Measurements from ENCODE around the gene GTF2F1.
"Not testable (repeated sequence)": the region's sequence is repeated elsewhere in the genome, so short reads cannot be mapped to it uniquely, and the experiment has no call there.

GTF2F1 gene

DNA sequence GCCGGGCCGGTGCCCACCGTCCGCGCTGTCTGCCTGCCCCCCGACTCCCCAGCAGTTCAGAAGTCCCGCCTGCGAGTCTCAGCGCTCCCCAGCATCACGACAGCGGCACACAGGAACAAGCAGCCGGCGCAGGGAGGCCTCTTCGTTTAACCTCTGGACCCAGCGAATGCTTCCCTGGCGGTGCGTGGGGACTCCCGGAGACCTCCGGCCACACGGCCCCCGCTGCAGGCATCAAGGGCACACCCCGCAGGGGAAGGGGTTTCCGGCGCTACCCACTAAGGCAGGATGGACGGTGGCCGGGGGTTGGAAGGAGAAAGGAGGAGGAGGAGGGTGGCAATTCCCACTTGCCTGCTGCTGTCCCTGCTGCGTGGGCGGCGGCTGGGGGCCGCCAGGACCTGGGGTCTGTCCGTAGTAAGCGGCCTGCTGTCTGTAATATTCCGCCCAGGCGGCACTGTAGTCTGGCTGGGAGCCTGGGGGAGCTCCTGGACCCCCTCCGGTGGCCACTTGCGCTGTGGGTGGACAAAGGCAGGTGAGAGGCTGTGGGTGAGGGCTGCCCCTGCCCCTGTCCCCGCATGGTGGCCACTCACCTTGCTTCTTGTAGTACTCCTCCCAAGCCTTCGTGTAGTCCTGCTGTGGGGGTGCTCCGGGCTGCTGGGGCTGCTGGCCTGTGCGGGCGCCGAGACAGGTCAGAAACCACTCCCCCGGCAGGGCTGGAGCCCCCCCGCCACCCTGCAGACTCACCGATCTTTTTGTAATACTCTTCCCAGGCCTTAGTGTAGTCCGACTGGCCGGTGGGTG is 22.0 kb upstream of the GTF2F1 start:
- Histone ChIP-seq H3K4me3 (ENCODE audit: low read length) (no peak overlapping the region), H3K4me1 (ENCODE audit: control insufficient read depth, insufficient read depth, low read length) (no peaks in the 10 kb centered on the region), H3K9me3 (replicated peaks; ENCODE audit: low read length) (no peaks in the 10 kb centered on the region), H3K36me3 (ENCODE audit: insufficient read depth, low read length) (peaks cover 60% of the 10 kb centered on the region), H3K9ac (ENCODE audit: low read depth, low read length) (no peak overlapping the region), H3K27me3 (ENCODE audit: control insufficient read depth, insufficient read depth, low read length) (no peaks in the 10 kb centered on the region), H3K4me2 (ENCODE audit: low read length) (no peak overlapping the region)

DNA sequence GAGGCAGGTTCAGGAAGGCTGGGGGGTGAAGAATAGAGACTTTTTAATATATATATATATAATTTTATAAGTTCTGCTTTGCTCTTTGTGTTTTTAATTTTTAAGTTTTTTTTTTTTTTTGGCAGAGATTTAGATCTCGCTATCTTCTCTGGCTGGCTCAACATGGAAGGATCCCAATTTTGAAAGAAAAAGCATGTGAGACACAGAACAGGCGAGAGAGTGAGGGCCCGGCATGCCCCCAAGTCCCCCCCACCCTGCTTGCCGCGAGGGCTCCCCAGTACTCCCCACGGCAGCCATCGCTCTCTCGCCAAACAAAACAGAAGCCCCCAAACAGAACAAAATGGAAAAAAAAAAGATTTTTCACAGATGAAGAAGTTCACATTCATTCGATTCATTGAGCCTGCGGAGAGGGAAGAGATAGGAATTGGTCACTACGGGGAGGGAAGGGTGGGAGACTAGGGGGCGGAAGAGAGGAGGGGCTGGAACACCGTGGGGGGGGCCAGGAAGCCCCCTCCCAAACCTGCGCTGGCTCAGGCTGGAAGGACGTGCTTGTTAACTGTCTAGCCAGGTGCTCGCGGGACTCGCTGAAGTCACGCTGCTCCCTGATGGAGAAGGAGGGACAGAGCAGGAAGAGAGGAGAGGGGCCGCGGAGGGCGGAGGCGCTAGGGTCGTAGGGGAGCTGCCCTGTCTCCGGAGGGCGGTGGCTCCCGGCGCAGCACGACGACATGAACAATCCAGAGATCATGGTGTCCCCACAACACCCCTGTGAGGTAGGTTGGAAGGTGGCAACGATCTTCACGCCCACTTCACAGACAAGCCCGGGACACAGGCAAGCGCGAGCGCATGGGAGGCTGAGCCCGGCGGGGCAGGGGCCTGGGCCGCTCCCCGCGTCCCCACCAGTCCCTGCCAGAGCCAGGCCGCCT is 21.0 kb upstream of the GTF2F1 start:
- no peak overlapping the region for H3K4me2 ChIP-seq (ENCODE audit: low read length)
- no peak overlapping the region for H3K9ac ChIP-seq (ENCODE audit: low read depth, low read length)
- H3K27me3 ChIP-seq (ENCODE audit: control insufficient read depth, insufficient read depth, low read length), result no peaks in the 10 kb centered on the region
- H3K9me3 ChIP-seq (replicated peaks; ENCODE audit: low read length), result no peaks in the 10 kb centered on the region
- no peak overlapping the region for H3K4me3 ChIP-seq (ENCODE audit: low read length)
- peaks cover 51% of the 10 kb centered on the region for H3K36me3 ChIP-seq (ENCODE audit: insufficient read depth, low read length)
- no peaks in the 10 kb centered on the region for H3K4me1 ChIP-seq (ENCODE audit: control insufficient read depth, insufficient read depth, low read length)

DNA sequence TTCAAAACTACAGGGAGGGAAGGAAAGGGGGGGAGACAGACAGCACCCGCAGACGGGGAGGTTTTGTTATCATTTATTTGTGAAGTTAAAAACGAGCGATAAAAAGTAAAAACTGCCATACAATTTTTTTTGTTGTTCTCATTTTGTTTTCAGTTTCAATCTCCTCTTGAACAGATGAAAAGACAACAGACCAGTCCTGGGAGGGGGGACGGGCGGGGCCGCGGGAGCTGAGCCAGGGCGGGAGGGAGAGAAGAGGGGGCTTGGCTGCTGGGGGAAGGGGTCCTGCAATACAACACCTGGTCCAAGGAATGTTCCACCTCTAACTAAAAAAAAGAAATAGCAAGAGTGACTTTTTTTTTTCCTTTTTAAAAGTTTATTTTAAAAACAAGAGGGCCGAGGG is 20.3 kb upstream of the GTF2F1 start:
- H3K27me3 ChIP-seq (ENCODE audit: control insufficient read depth, insufficient read depth, low read length), result no peaks in the 10 kb centered on the region
- H3K9ac ChIP-seq (ENCODE audit: low read depth, low read length), result no peak overlapping the region
- no peaks in the 10 kb centered on the region for H3K4me1 ChIP-seq (ENCODE audit: control insufficient read depth, insufficient read depth, low read length)
- H3K36me3 ChIP-seq (ENCODE audit: insufficient read depth, low read length), result peaks cover 44% of the 10 kb centered on the region
- no peak overlapping the region for H3K4me3 ChIP-seq (ENCODE audit: low read length)
- H3K4me2 ChIP-seq (ENCODE audit: low read length), result no peak overlapping the region
- no peaks in the 10 kb centered on the region for H3K9me3 ChIP-seq (replicated peaks; ENCODE audit: low read length)

DNA sequence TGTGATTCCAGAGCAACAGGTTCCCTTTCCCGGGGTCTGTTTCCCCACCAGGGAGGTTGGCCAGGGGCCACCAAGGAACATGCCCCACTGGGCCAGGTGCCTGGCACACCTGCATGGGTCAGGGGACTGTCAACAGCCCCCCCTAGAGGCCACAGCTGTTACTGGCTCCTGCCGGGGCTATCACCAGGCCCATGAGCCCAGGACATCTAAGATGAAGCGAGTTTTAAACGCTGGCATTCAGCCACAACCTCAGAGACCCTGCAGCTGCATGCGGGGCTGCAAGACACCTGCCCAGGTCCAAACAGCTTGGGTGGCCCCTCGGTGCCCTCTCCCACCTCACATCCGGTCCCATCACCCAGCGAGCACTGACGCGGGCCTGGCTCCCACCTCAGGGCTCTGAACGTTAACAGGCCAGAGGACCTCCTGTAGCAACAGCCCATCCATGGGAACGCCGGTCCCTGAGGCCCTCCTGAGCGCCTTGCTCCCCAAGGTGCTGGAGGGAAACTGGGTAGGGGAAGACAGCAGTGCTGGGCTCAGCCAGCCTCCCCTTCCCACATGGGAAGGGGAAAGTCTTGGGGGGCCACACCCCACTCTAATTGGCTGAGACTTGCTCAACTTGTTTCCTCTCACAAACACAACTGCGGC is 19.6 kb upstream of the GTF2F1 start:
- no peaks in the 10 kb centered on the region for H3K9me3 ChIP-seq (replicated peaks; ENCODE audit: low read length)
- no peak overlapping the region for H3K4me3 ChIP-seq (ENCODE audit: low read length)
- H3K4me1 ChIP-seq (ENCODE audit: control insufficient read depth, insufficient read depth, low read length), result no peaks in the 10 kb centered on the region
- H3K4me2 ChIP-seq (ENCODE audit: low read length), result no peak overlapping the region
- H3K36me3 ChIP-seq (ENCODE audit: insufficient read depth, low read length), result peaks cover 38% of the 10 kb centered on the region
- no peak overlapping the region for H3K9ac ChIP-seq (ENCODE audit: low read depth, low read length)
- H3K27me3 ChIP-seq (ENCODE audit: control insufficient read depth, insufficient read depth, low read length), result no peaks in the 10 kb centered on the region

DNA sequence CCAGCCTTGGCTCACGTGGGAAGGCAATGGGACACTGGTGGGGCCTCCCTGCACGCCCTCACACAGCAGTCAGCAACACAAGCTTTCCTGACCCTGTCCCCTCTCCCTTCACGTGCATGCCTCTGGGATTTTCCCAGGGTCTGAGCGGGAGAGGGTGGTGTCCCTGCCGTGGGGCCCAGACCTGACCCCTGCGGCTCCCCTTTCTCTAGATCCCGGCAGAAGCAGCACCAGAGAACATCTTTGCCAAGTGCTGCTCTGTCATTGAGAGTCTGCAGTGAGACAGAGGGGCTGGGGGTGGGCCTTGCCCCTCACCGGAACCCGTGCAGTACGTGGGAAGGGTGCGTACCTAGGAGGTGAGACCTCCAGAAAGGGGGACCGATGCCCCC is 19.1 kb upstream of the GTF2F1 start:
- no peak overlapping the region for H3K4me3 ChIP-seq (ENCODE audit: low read length)
- H3K27me3 ChIP-seq (ENCODE audit: control insufficient read depth, insufficient read depth, low read length), result no peaks in the 10 kb centered on the region
- H3K4me2 ChIP-seq (ENCODE audit: low read length), result no peak overlapping the region

DNA sequence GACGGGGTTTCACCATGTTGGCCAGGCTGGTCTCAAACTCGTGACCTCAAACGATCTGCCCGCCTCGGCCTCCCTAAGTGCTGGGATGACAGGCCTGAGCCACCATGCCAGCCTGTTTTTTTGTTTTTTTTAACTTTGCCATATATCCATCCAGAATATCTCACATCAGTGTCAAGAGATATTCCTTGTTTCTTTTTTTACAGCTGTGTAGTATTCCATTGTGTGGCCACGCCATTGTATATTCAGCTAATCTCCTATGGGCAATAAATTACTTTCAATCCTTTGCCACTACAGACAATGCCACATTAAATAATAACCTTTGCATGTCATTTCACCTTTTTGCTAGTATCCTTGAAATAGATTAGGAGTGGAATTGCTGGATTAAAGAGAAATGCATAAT is 16.4 kb upstream of the GTF2F1 start:
- no peaks in the 10 kb centered on the region for H3K9me3 ChIP-seq (replicated peaks; ENCODE audit: low read length)
- H3K4me3 ChIP-seq (ENCODE audit: low read length), result no peak overlapping the region
- no peak overlapping the region for H3K9ac ChIP-seq (ENCODE audit: low read depth, low read length)

More for the DNA sequence above, 19.1 kb upstream of the GTF2F1 start:
- Histone ChIP-seq H3K36me3 (ENCODE audit: insufficient read depth, low read length) (peaks cover 33% of the 10 kb centered on the region), H3K9me3 (replicated peaks; ENCODE audit: low read length) (no peaks in the 10 kb centered on the region), H3K9ac (ENCODE audit: low read depth, low read length) (no peak overlapping the region), H3K4me1 (ENCODE audit: control insufficient read depth, insufficient read depth, low read length) (no peaks in the 10 kb centered on the region)

DNA sequence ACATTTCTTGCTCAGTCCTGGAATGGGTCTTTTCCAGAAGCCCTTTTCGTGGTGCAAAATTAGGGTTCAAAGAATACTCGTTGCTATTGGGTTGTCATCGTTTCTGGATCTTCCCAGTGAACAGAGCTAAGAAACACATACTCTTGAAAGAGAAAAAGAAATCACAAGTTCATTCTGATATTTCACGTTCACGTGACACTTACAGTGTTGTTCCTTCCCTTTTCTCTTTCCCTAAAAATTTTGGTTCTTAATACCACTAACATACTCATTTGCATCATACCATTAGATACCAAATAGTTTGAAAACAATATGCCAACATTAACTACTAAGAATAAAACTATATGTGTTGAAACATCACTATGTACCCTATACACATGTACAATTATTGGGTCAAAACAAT is 13.4 kb upstream of the GTF2F1 start:
- Histone ChIP-seq H3K27me3 (ENCODE audit: control insufficient read depth, insufficient read depth, low read length) (no peaks in the 10 kb centered on the region), H3K4me1 (ENCODE audit: control insufficient read depth, insufficient read depth, low read length) (no peaks in the 10 kb centered on the region), H3K4me2 (ENCODE audit: low read length) (no peak overlapping the region), H3K4me3 (ENCODE audit: low read length) (no peak overlapping the region), H3K36me3 (ENCODE audit: insufficient read depth, low read length) (no peaks in the 10 kb centered on the region), H3K9ac (ENCODE audit: low read depth, low read length) (no peak overlapping the region), H3K9me3 (replicated peaks; ENCODE audit: low read length) (no peaks in the 10 kb centered on the region)

More for the DNA sequence above, 16.4 kb upstream of the GTF2F1 start:
- Histone ChIP-seq H3K4me2 (ENCODE audit: low read length) (no peak overlapping the region), H3K4me1 (ENCODE audit: control insufficient read depth, insufficient read depth, low read length) (no peaks in the 10 kb centered on the region), H3K36me3 (ENCODE audit: insufficient read depth, low read length) (peaks cover 9% of the 10 kb centered on the region), H3K27me3 (ENCODE audit: control insufficient read depth, insufficient read depth, low read length) (no peaks in the 10 kb centered on the region)

DNA sequence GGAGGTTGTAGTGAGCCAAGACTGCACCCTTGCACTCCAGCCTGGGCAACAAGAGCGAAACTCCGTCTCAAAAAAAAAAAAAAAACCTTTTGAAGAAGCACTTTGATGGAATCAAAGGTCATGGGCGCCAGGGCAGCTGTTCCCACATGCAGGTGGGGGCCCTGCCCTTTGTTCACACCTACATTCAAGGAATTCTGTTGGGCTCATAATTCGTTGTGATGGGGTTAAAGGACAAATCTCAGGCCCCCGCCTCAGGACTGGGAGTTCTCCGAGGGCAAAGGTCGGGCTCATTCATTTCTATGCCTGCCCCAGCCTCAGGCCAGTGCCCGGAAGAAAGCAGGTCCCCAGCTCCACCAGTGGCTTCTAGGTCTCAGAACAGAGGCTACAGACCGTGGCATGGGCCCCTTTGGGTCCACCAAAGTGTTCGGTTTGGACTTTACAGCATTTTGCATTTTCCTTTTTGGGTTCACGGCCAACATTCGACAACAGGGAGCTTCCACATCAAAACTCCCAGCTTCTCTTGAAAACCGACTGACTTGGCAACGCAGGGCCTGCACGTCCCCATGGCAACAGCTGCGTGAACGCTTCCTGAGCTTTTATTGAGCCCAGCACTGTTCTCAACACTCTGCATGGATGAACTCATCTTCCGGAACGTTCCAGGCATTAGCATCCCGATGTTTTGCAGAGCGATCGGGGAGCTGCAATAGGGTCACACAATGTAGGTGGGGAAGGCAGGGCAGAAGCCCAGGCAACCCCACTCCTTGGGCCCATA is 10.1 kb upstream of the GTF2F1 start:
- Histone ChIP-seq H3K9me3 (replicated peaks; ENCODE audit: low read length) (no peaks in the 10 kb centered on the region), H3K27me3 (ENCODE audit: control insufficient read depth, insufficient read depth, low read length) (no peaks in the 10 kb centered on the region), H3K36me3 (ENCODE audit: insufficient read depth, low read length) (no peaks in the 10 kb centered on the region), H3K4me3 (ENCODE audit: low read length) (no peak overlapping the region), H3K4me2 (ENCODE audit: low read length) (peak overlapping the region; percentile 5), H3K9ac (ENCODE audit: low read depth, low read length) (no peak overlapping the region), H3K4me1 (ENCODE audit: control insufficient read depth, insufficient read depth, low read length) (no peaks in the 10 kb centered on the region)

DNA sequence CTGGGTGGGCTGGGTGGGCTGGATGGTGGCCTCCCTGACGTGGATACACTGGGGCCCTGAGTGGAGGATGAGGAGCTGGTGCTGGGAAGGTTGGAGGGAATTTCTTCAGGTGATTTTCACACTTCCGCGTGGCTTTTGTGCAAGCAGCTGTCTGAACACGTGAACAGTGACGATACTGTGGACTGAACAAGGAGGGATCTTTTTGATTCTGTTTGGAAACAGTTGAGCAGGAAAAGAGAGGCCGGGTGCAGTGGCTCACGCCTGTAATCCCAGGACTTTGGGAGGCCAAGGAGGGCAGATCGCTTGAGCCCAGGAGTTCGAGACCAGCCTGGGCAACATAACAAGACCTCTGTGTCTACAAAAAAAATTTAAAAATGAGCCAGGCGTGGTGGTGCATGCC is 9.1 kb upstream of the GTF2F1 start:
- Histone ChIP-seq H3K4me3 (ENCODE audit: low read length) (no peak overlapping the region), H3K9ac (ENCODE audit: low read depth, low read length) (no peak overlapping the region), H3K27me3 (ENCODE audit: control insufficient read depth, insufficient read depth, low read length) (no peaks in the 10 kb centered on the region), H3K9me3 (replicated peaks; ENCODE audit: low read length) (no peaks in the 10 kb centered on the region), H3K4me1 (ENCODE audit: control insufficient read depth, insufficient read depth, low read length) (no peaks in the 10 kb centered on the region), H3K4me2 (ENCODE audit: low read length) (no peak overlapping the region), H3K36me3 (ENCODE audit: insufficient read depth, low read length) (no peaks in the 10 kb centered on the region)

DNA sequence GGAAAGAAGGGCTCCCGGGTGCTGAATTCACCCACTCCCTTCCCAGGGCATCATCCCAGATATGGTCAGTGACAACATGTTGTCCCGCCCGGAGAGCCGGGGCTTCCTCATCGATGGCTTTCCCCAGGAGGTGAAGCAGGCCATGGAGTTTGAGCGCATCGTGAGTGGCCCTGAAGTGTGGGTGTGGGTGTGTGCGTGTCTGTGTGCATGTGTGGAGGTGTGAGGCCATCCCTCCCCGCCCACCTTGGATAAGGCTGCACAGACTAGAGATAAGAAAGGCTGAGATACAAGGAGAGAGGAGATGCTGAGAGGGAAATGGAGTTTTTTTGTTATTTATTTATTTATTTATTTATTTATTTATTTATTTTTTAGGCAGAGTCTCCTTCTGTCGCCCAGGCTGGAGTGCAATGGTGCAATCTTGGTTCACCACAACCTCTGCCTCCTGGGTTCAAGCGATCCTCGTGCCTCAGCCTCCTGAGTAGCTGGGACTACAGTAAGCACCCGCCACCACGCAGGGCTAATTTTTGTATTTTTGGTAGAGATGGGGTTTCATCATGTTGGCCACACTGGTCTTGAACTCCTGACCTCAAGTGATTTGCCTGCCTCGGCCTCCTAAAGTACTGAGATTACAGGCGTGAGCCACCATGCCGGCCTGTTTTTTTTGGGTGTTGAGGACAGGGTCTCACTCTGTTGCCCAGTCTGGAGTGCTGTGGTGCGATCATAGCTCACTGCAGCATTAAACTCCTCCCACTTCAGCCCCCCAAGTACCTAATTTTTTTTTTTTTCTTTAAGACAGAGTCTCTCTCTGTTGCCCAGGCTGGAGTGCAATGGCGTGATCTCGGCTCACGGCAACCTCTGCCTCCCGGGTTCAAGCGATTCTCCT is 7.3 kb upstream of the GTF2F1 start:
- H3K9ac ChIP-seq (ENCODE audit: low read depth, low read length); H3K9me3 ChIP-seq (replicated peaks; ENCODE audit: low read length); H3K36me3 ChIP-seq (ENCODE audit: insufficient read depth, low read length): not testable (repeated sequence)

More for the DNA sequence above, 7.3 kb upstream of the GTF2F1 start:
- H3K27me3 ChIP-seq (ENCODE audit: control insufficient read depth, insufficient read depth, low read length); H3K4me2 ChIP-seq (ENCODE audit: low read length); H3K4me3 ChIP-seq (ENCODE audit: low read length); H3K4me1 ChIP-seq (ENCODE audit: control insufficient read depth, insufficient read depth, low read length): not testable (repeated sequence)

Data from skeletal muscle satellite cell (primary cell).